GM06990 (cell line): ENCODE results near the gene BAIAP2.

Experiments used
- DNase-seq: peaks from one replicate; pipeline ENCODE4 v3.0.0-alpha.2; 2011; ENCODE audit not compliant: insufficient read length; ENCODE audit errors: extremely low read depth
- H3K27me3 ChIP-seq: replicated peaks from 2 replicates; pipeline ENCODE4 v1.6.0; 2011; ENCODE audit warnings: low read length; ENCODE audit not compliant: control insufficient read depth, insufficient read depth
- H3K36me3 ChIP-seq: 2 replicates; pipeline ENCODE4 v1.5.1; 2011; ENCODE audit warnings: low read length; ENCODE audit not compliant: control insufficient read depth, insufficient read depth
- H3K4me3 ChIP-seq: replicated peaks from 2 replicates; pipeline ENCODE4 v1.5.1; 2011; ENCODE audit warnings: low read depth, mild to moderate bottlenecking, control low read depth, low read length
- TF ChIP-seq, protein P1 (sequence below): IDR thresholded peaks from 2 replicates; pipeline ENCODE4 v1.5.1; 2011; ENCODE audit warnings: low read length, control low read depth, mild to moderate bottlenecking, inconsistent platforms; ENCODE audit not compliant: insufficient read depth, poor library complexity, severe bottlenecking

BAIAP2 gene

DNA sequence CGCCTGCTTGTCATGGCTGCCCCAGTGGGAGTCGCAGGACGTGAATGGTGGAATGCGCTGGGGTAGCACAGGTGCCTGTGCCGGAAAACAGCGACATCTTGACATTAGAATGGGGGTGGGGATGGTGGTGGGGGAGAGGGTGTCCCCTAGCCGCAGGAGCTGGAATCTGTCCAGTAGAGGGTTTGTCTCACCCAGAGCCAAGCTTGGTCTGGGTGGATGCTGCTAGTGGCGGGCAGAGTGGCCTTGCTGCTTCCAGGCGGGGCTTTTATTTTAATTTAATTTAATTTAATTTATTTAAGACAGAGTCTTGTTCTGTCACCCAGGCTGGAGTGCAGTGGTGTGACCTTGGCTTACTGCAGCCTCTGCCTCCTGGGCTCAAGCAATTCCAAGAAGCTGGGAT is 7.7 kb downstream of the BAIAP2 start:
- Histone ChIP-seq H3K27me3 (no peaks in the 10 kb centered on the region; the same call in 1 of the 2 replicates), H3K4me3 (no peak overlapping the region), H3K36me3 (no peaks in the 10 kb centered on the region)
- DNase-seq: no peak
- TF ChIP-seq, protein P1, sequence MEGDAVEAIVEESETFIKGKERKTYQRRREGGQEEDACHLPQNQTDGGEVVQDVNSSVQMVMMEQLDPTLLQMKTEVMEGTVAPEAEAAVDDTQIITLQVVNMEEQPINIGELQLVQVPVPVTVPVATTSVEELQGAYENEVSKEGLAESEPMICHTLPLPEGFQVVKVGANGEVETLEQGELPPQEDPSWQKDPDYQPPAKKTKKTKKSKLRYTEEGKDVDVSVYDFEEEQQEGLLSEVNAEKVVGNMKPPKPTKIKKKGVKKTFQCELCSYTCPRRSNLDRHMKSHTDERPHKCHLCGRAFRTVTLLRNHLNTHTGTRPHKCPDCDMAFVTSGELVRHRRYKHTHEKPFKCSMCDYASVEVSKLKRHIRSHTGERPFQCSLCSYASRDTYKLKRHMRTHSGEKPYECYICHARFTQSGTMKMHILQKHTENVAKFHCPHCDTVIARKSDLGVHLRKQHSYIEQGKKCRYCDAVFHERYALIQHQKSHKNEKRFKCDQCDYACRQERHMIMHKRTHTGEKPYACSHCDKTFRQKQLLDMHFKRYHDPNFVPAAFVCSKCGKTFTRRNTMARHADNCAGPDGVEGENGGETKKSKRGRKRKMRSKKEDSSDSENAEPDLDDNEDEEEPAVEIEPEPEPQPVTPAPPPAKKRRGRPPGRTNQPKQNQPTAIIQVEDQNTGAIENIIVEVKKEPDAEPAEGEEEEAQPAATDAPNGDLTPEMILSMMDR: no peak

DNA sequence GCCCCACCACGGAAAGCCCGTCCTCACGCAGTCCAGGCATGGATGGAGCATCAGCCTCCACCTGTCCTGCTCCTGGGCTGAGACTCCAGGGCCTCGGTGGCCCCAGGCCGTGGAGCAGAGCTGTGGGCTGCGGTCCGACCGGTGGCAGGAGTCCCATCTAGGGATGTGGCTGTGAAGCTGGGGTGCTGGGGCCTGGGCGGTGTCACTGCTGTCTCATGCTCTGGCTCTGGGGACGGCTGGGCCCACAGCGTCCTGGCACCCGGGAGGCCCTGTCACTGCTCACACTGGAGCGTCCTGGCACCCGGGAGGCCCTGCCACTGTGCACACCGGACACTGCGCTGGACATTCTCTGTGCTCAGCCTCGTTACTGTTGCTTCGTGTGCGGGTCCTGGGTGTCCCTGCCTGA is 8.4 kb downstream of the BAIAP2 start:
- TF ChIP-seq, protein P1: no peak
- H3K36me3 ChIP-seq: no peaks in the 10 kb centered on the region
- H3K4me3 ChIP-seq: no peak overlapping the region
- no peaks in the 10 kb centered on the region; the same call in 1 of the 2 replicates for H3K27me3 ChIP-seq
- no peak for DNase-seq

DNA sequence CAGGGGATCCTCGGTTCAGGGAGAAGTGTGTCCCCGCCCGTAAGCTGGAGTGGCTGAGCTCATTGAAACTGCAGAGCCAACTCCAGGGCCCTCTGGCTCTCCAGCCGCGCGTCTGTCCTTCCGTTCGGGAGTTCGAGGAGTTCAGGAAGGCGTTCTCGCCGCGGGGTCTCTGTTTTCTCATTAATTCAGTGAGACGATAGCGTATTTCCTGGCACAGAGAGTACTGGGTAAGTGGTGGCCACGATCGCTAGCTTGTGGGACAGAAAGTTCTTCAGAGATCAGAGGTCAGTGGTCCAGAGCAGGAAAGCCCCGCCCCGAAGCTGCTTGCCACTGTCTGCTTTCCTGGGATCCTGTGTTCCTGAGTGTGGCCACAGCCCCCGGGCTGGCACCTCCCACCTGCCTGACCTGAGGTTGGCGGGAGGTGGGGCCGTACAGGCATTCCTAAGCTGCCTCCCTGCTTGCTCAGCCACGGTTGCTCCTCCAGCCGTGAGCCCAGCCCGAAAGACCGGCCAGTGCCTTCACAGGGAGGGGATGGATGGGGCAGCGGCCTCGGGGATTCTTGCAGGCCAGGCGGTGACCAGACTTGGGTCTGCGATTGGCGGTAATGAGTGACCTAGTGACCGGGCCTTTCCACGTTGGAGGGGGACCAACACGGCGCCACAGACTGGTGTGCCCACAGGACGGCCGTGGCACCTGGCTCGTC is 8.9 kb downstream of the BAIAP2 start:
- no peak for DNase-seq
- H3K27me3 ChIP-seq: no peaks in the 10 kb centered on the region; the same call in 1 of the 2 replicates
- TF ChIP-seq, protein P1: no peak
- no peaks in the 10 kb centered on the region for H3K36me3 ChIP-seq
- H3K4me3 ChIP-seq: no peak overlapping the region

DNA sequence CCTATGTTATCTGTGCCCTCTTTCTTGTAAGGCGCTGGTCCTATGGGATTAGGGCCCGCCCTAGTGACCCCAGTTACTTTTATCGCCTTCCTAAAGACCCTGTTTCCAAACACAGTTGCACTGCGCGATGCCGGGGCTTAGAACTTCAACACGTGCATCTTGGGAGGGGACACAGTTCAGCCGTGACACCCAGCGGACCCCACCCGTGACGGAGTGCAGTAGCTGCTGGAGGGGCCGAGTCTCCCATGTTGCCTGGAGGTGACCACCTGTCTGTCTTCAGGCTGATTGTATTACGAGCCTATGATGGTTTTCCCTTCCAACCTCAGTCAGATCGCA is 9.4 kb downstream of the BAIAP2 start:
- H3K4me3 ChIP-seq: no peak overlapping the region
- H3K27me3 ChIP-seq: no peaks in the 10 kb centered on the region; the same call in 1 of the 2 replicates
- TF ChIP-seq, protein P1: no peak
- no peaks in the 10 kb centered on the region for H3K36me3 ChIP-seq
- no peak for DNase-seq

DNA sequence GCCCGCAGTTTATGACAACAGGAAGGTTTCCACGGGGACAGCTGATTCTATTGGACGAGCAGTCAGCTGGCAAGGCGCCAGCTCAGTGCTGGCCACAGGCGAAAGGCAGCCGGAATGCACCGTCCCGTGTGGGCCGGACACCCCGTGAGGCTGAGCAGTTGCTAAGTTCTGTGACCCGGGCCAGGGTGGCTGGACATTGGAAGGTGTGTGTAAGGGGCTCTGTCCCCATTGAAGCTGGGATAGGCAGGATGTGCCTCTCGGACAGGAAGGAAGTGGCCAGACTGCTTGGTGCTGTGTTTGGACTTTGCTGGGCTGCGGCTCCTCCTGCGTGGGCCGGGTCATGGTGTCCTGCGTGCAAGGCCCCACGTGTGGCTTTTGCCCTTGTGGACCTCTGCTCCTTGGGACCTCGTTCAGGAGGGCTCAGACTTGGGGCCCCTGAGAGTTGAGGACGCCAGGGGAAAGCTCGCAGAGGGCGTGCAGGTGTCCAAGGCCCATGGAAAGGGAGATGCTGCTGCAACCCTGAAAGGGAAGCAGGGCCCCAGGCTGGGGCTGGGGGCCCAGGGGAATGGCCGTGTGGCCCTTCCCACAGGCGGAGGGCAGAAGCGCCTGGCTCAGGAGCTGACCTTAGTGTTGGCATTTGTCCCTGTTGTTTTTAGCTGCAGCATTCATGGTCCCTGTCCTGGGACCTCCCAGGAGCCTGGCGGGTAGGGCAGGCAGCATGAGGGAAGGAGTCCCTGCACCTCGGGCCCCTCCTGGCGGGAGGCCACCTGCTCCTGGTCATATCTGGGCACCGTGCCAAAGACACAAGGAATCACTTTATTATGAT is 10.0 kb downstream of the BAIAP2 start:
- DNase-seq: no peak
- Histone ChIP-seq H3K27me3 (no peaks in the 10 kb centered on the region; the same call in 1 of the 2 replicates), H3K4me3 (no peak overlapping the region), H3K36me3 (no peaks in the 10 kb centered on the region)
- TF ChIP-seq, protein P1: no peak
